Thymus (tissue), 14 donors: ENCODE results near the gene ZNF558. TPM values are rescaled to one million over a fixed set of nuclear protein-coding genes. Genes with fewer than 3 reads are reported as not detected.

Experiments used
- DNase-seq, 9 donors: peaks; one replicate each; pipeline ENCODE4 v3.0.0-alpha.2; 2013; ENCODE audit warnings: low spot score in 9 of 9, low read depth in 6 of 9, missing footprints in 1 of 9
- H3K27ac ChIP-seq, 2 donors: one replicate each; pipeline ENCODE4 v1.5.1; 2013; ENCODE audit warnings: control low read depth in 1 of 2, low read depth in 1 of 2, low read length in 1 of 2, mild to moderate bottlenecking in 1 of 2, moderate library complexity in 1 of 2
- H3K27me3 ChIP-seq, 2 donors: one replicate each; pipeline ENCODE4 v1.5.1; 2013; ENCODE audit warnings: low read length in 1 of 2; ENCODE audit not compliant: control insufficient read depth in 2 of 2, insufficient read depth in 1 of 2
- H3K36me3 ChIP-seq, 2 donors: one replicate each; pipeline ENCODE4 v1.5.1; 2013; ENCODE audit warnings: low read length in 1 of 2, mild to moderate bottlenecking in 1 of 2, moderate library complexity in 1 of 2; ENCODE audit not compliant: control insufficient read depth in 2 of 2, insufficient read depth in 2 of 2
- H3K4me1 ChIP-seq, 2 donors: one replicate each; pipeline ENCODE4 v1.5.1; 2013; ENCODE audit warnings: low read length in 2 of 2; ENCODE audit not compliant: control insufficient read depth in 2 of 2, insufficient read depth in 2 of 2
- H3K4me3 ChIP-seq, 2 donors: one replicate each; pipeline ENCODE4 v1.5.1; 2013; ENCODE audit warnings: low read length in 2 of 2, control low read depth in 1 of 2, mild to moderate bottlenecking in 1 of 2
- H3K9me3 ChIP-seq, 2 donors: one replicate each; pipeline ENCODE4 v1.5.1; 2013; ENCODE audit warnings: low read length in 1 of 2, mild to moderate bottlenecking in 1 of 2; ENCODE audit not compliant: control insufficient read depth in 2 of 2, insufficient read depth in 1 of 2
- WGBS: extraction: QIAGEN DNeasy Blood & Tissue Kit; methylation state at CpG from one replicate; pipeline ENCODE4 v1.1.7; 2013; 5-methylcytosine and 5-hydroxymethylcytosine counted together
- long read RNA-seq, 10 donors: transcript quantifications; one replicate each; lab custom pipeline, GENCODE V29; 2026
- polyA plus RNA-seq: library from polyadenylated mRNA; stranded (reverse); fragments of 200-250 nt; gene quantifications from one replicate; pipeline ENCODE4 v1.2.3, GENCODE V29; 2013
- total RNA-seq: library from RNA; stranded (reverse); fragments of 120-200 nt; gene quantifications from one replicate; pipeline ENCODE4 v1.2.4, GENCODE V29; 2013
- donor health status: healthy.

Gene ZNF558
- total RNA-seq (20.4 TPM), polyA plus RNA-seq (36.1 TPM)
- long read RNA-seq, donor 1: 0 reads
- long read RNA-seq, donor 2, full-length matches to known transcripts: 2 of 2 reads
- long read RNA-seq, donor 2, partial matches to known transcripts: 0 of 2 reads
- long read RNA-seq, donor 2, other reads (novel, unspliced or antisense): 0 of 2 reads
- long read RNA-seq, donor 3: 0 reads
- long read RNA-seq, donor 4: 0 reads
- long read RNA-seq, donor 5: 0 reads
- long read RNA-seq, donor 6: 0 reads
- long read RNA-seq, donor 7, partial matches to known transcripts: 0 of 1 reads
- long read RNA-seq, donor 7, other reads (novel, unspliced or antisense): 0 of 1 reads
- long read RNA-seq, donor 8: 0 reads
- long read RNA-seq, donor 9, full-length matches to known transcripts: 1 of 1 reads
- long read RNA-seq, donor 9, partial matches to known transcripts: 0 of 1 reads
- long read RNA-seq, donor 9, other reads (novel, unspliced or antisense): 0 of 1 reads
- long read RNA-seq, donor 10: 0 reads

GRCh38 chr19:8832132-8833021, at the start of gene ZNF558, which contains the start of gene MBD3L1:
TSS of gene ZNF558 (minus strand) at chr19:8832304. CDS start at chr19:8822659, 9,645 bp downstream.
TSS of gene MBD3L1 (plus strand) at chr19:8832377. CDS start at chr19:8842679, 10,302 bp downstream.
- no peaks in the 10 kb centered on the region for H3K9me3 ChIP-seq
- under 1% methylated on average over 78 of the region's 78 CpGs for WGBS
- DNase-seq: peak; percentile 86 to 98 (median 92)

GRCh38 chr19:8881512-8881911, 49.4 kb upstream of the ZNF558 start:
- Histone ChIP-seq H3K9me3 (peaks cover 2 to 11% of the 10 kb centered on the region in 2 donors), H3K4me3 (no peak overlapping the region), H3K27me3 (no peaks in the 10 kb centered on the region), H3K36me3 (no peaks in the 10 kb centered on the region), H3K4me1 (no peaks in the 10 kb centered on the region), H3K27ac (no peak overlapping the region)
- DNase-seq: no peak

More at GRCh38 chr19:8832132-8833021, at the start of gene ZNF558, which contains the start of gene MBD3L1:
- peak within 1 kb of the TSS; percentile 93 to 99 for H3K27ac ChIP-seq
- H3K4me3 ChIP-seq: peak within 1 kb of the TSS; percentile 71 to 96
- peaks cover 0 to 3% of the 10 kb centered on the region in 2 donors for H3K36me3 ChIP-seq
- H3K27me3 ChIP-seq: no peaks in the 10 kb centered on the region
- peaks cover 8% of the 10 kb centered on the region in 2 donors for H3K4me1 ChIP-seq

- Histone ChIP-seq H3K27me3 (no peaks in the 10 kb centered on the region), H3K27ac (no peak overlapping the region), H3K4me3 (no peak overlapping the region), H3K4me1 (no peaks in the 10 kb centered on the region), H3K36me3 (no peaks in the 10 kb centered on the region), H3K9me3 (peaks cover 2 to 14% of the 10 kb centered on the region in 2 donors)
- DNase-seq: no peak
- 74% methylated on average over 2 of the region's 2 CpGs for WGBS
Measured at GRCh38 chr19:8880868-8881488, 48.9 kb upstream of the ZNF558 start.

GRCh38 chr19:8877854-8878705, 46.0 kb upstream of the ZNF558 start:
- Histone ChIP-seq H3K27me3 (no peaks in the 10 kb centered on the region), H3K4me3 (no peak overlapping the region), H3K9me3 (peaks cover 2 to 14% of the 10 kb centered on the region in 2 donors), H3K4me1 (no peaks in the 10 kb centered on the region), H3K27ac (no peak overlapping the region), H3K36me3 (no peaks in the 10 kb centered on the region)
- no peak for DNase-seq
- WGBS: 43% methylated on average over 6 of the region's 6 CpGs

GRCh38 chr19:8866344-8866743, 34.2 kb upstream of the ZNF558 start:
- Histone ChIP-seq H3K27me3 (no peaks in the 10 kb centered on the region), H3K27ac (no peak overlapping the region), H3K4me1 (no peaks in the 10 kb centered on the region), H3K9me3 (no peaks in the 10 kb centered on the region), H3K36me3 (no peaks in the 10 kb centered on the region), H3K4me3 (no peak overlapping the region)
- DNase-seq: no peak

- no peaks in the 10 kb centered on the region for H3K36me3 ChIP-seq
- H3K27ac ChIP-seq: no peak overlapping the region
- no peaks in the 10 kb centered on the region for H3K4me1 ChIP-seq
- no peaks in the 10 kb centered on the region for H3K27me3 ChIP-seq
- H3K4me3 ChIP-seq: no peak overlapping the region
- 91% methylated on average over 3 of the region's 3 CpGs for WGBS
- DNase-seq: no peak
- H3K9me3 ChIP-seq: no peaks in the 10 kb centered on the region
Measured at GRCh38 chr19:8858260-8858659, 26.2 kb upstream of the ZNF558 start.

- no peak overlapping the region for H3K27ac ChIP-seq
- H3K9me3 ChIP-seq: peaks cover 6 to 16% of the 10 kb centered on the region in 2 donors
- no peak for DNase-seq
- no peaks in the 10 kb centered on the region for H3K36me3 ChIP-seq
- whole genome bisulfite sequencing: 94% methylated on average over 3 of the region's 3 CpGs
- H3K27me3 ChIP-seq: no peaks in the 10 kb centered on the region
- H3K4me3 ChIP-seq: no peak overlapping the region
- no peaks in the 10 kb centered on the region for H3K4me1 ChIP-seq
Measured at GRCh38 chr19:8850488-8850887, 18.4 kb upstream of the ZNF558 start.

GRCh38 chr19:8849232-8849631, 17.1 kb upstream of the ZNF558 start:
- no peaks in the 10 kb centered on the region for H3K27me3 ChIP-seq
- DNase-seq: no peak
- no peak overlapping the region for H3K4me3 ChIP-seq
- H3K9me3 ChIP-seq: peaks cover 6 to 16% of the 10 kb centered on the region in 2 donors
- H3K36me3 ChIP-seq: no peaks in the 10 kb centered on the region
- no peaks in the 10 kb centered on the region for H3K4me1 ChIP-seq
- 95% methylated on average over 2 of the region's 2 CpGs for WGBS
- H3K27ac ChIP-seq: no peak overlapping the region
